Activated naive CD4-positive, alpha-beta T cell treated with anti-CD3 and anti-CD28 coated beads for 36 hours (primary cell): ENCODE results near the gene UBAP1L. TPM values are rescaled to one million over a fixed set of nuclear protein-coding genes. Genes with fewer than 3 reads are reported as not detected.

ENCODE experiments used
- CTCF ChIA-PET: fragments of 350-600 bp; sonication (Branson Sonifier 250); formaldehyde crosslinking; loops from one replicate; lab custom pipeline; 2021; ENCODE audit warnings: antibody characterized with exemption; lab: Charles Lee
- DNase-seq: peaks from one replicate; pipeline ENCODE4 v3.0.0-alpha.2; 2020
- H3K27ac Mint-ChIP-seq: one replicate; pipeline ENCODE4 v1.8.0; 2021; ENCODE audit warnings: mild to moderate bottlenecking, mixed read lengths
- H3K27me3 Mint-ChIP-seq: one replicate; pipeline ENCODE4 v1.8.0; 2021; ENCODE audit warnings: low read depth, mixed read lengths
- H3K36me3 Mint-ChIP-seq: one replicate; pipeline ENCODE4 v1.8.0; 2021; ENCODE audit warnings: low read depth, mixed read lengths
- H3K4me1 Mint-ChIP-seq: one replicate; pipeline ENCODE4 v1.8.0; 2021; ENCODE audit warnings: low read depth, mixed read lengths
- H3K4me3 Mint-ChIP-seq: one replicate; pipeline ENCODE4 v1.8.0; 2021; ENCODE audit warnings: mild to moderate bottlenecking, moderate library complexity, mixed read lengths
- H3K9me3 Mint-ChIP-seq: one replicate; pipeline ENCODE4 v1.8.0; 2021; ENCODE audit warnings: mixed read lengths
- intact Hi-C: fragments of 100-400 bp; cut with micrococcal nuclease; formaldehyde crosslinking; loops from one replicate; pipeline ENCODE4 v1.15.1; 2023
- total RNA-seq, 2 experiments: library from RNA; stranded (reverse); gene quantifications; one replicate each; pipeline ENCODE4 v1.2.3, GENCODE V29; 2021

UBAP1L gene
- total RNA-seq, 2 experiments from 2014 or later: 1.6 to 1.9 TPM

DNA sequence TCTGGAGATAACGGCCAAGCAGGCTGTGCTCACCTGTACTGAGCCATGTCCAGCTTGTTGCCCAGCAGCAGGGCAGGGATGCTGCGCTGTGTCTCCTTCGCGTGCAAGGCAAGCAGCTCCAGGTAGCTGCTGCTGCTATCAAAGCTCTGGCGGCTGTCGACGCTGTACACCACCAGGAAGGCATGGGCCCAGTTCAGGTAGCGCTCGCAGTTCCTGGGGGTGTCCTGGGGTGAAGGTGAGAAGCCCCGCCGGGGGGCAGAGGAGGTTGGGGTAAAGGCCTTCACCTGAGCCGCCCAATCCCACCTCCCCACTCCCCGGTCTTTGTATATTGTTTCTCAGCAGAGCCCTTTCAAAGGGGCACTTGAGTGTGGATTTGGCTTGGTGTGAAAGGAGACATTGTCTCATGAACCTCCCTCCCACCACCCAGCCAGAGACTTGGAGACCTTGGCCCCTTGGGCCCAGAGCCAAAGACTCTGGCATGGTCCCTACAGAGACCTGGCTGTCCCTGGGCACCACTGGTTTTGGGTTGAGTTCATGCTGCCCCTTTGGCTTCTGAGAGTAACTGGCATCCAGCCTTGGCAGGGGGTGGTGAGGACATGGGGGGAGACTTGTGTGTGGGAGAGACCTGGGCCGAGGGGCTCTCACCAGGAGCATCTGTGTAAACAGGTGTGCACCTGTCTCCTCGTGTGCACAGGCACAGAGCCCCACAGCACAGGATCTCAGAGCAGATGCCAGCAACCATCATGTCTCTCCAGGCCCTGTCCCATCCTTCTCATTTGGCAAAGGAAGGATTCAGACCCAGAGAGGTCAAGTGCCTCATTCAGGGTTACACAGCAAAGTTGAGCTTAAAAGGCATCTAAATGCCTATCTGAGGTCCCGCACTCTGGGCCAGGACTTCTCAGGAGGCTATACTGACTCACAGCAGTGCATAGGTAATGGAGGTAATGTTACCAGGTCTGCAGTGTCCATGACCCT lies 56.3 kb downstream of the UBAP1L start:
- Mint-ChIP-seq H3K4me3 (no peak overlapping the region), H3K27me3 (no peaks in the 10 kb centered on the region), H3K9me3 (no peaks in the 10 kb centered on the region), H3K27ac (no peak overlapping the region), H3K36me3 (no peaks in the 10 kb centered on the region), H3K4me1 (no peaks in the 10 kb centered on the region)
- DNase-seq: no peak
- intact Hi-C loops: no loop called here
- CTCF ChIA-PET: no interaction called here

DNA sequence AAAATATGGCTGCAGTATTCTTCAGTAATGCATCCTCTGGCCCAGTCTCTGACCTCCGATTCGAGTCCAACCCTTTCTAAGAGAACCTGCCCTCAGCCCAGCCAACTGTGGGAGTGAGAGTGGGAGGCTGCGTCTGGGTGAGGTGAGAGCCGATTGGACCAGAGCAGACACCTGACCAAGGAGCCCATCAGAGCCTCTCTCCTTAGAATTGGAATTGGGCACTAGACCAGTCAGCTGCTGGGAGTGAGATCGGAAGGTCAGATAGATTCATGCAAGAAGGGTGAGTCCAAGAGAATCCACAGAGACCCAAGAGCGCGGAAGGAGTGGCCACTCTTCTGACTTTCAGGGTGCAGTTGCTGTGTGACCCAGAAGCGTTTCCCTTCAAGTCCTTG lies 57.5 kb downstream of the UBAP1L start:
- no peak overlapping the region for H3K4me3 Mint-ChIP-seq
- no peaks in the 10 kb centered on the region for H3K9me3 Mint-ChIP-seq
- H3K27me3 Mint-ChIP-seq: no peaks in the 10 kb centered on the region
- no peaks in the 10 kb centered on the region for H3K4me1 Mint-ChIP-seq
- CTCF ChIA-PET: no interaction called here
- no peak for DNase-seq
- H3K27ac Mint-ChIP-seq: no peak overlapping the region
- intact Hi-C loops: no loop called here
- no peaks in the 10 kb centered on the region for H3K36me3 Mint-ChIP-seq

DNA sequence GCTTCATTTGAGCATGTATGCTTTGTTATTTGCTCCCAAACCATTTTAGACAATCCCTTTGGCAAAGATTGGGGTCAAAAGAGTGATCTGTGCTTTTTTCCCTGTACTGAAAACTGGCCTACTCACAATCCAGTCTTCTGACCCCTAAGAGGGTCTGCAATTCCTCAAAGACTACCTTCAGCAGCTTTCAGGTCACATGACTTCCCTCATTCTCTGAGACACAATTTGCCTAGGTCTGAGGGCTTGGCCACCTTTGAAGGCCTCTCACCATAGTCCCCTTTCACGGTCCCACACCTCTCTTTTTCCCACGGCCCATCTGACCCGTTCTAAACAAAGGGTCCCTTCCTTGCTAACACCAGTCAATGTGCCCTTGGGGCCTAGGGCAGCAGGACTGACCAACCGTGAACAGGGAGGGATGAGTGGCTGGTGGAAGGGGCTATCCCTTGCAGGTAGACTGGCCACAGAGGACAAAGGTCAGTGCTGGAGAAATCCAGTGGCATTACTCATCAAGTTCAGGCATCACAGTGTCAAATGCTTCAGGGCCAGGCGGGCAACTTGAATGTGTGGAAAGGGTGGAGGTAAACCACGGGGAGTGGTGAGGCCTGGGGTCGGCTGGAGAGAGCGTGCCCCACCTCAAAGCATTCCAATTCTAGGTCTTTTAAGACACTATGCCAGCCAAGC lies 58.0 kb downstream of the UBAP1L start:
- intact Hi-C loops: no loop called here
- no peak overlapping the region for H3K27ac Mint-ChIP-seq
- no peak for DNase-seq
- H3K4me3 Mint-ChIP-seq: no peak overlapping the region
- H3K36me3 Mint-ChIP-seq: no peaks in the 10 kb centered on the region
- CTCF ChIA-PET: interaction anchor here (0.6 to 2.1 kb wide), 5 partner anchors 12 to 248 kb away, joined by 4 to 8 read pairs (median 5); partner anchors contain the start of gene SLC51B
- no peaks in the 10 kb centered on the region for H3K9me3 Mint-ChIP-seq
- H3K27me3 Mint-ChIP-seq: no peaks in the 10 kb centered on the region
- H3K4me1 Mint-ChIP-seq: no peaks in the 10 kb centered on the region

DNA sequence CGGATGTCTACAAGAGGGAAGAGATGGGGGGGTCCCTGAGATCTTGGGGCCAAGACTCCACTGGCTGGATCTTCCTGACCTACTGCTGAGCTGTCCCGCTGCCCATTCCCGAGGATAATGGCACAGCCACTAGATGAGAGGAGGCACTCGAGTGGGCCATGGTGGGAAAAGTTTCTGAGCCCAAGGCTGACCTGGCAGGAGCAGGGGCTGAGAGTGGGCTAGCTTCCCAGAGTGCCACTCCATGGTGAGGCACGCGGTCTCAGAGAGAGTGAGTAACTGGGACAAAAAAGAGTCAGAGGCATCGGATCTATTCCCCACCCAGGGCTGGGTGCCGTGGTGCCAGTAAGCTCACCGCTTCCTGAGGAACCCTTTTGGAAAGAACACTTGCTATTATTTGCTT lies 58.9 kb downstream of the UBAP1L start:
- no peak overlapping the region for H3K4me3 Mint-ChIP-seq
- no peaks in the 10 kb centered on the region for H3K36me3 Mint-ChIP-seq
- H3K27me3 Mint-ChIP-seq: no peaks in the 10 kb centered on the region
- no peak for DNase-seq
- CTCF ChIA-PET: interaction anchor here (0.6 to 2.6 kb wide), 9 partner anchors 8 to 249 kb away, joined by 3 to 13 read pairs (median 5); partner anchors contain the start of gene SLC51B
- intact Hi-C loops: no loop called here
- no peak overlapping the region for H3K27ac Mint-ChIP-seq
- no peaks in the 10 kb centered on the region for H3K4me1 Mint-ChIP-seq
- no peaks in the 10 kb centered on the region for H3K9me3 Mint-ChIP-seq

DNA sequence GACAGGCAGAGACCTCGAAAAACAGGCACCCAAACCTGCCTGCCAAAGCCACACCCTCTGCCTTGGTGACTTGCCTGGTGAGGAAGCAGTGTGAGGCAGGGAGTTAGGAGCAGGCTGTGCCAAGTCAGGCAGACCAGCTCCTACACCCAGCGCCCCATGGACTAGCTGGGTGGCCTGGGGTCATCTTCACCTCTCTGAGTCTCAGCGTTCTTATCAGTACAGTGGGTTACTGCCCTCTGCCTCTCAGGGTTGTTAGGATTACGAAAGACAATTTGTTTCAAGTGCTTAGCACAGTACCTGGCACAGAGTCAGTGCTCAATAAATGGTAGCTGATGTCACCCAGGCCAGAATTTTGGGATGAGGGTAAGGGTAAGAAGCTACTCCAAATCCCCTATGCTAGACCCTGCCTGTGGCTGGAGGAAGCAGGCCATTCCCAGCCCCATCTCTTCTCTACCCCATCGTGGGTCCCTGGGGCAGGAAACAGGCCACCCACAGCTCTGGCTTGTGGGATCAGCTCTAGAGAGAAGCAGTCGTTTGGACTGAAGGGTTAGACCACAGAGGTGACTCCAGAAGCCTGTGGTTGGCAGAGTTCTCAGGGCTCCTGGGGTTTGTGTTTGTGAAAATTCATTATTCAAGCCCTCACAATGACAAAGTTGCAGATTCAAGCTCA lies 59.7 kb downstream of the UBAP1L start:
- Mint-ChIP-seq H3K4me1 (peaks cover under 1% of the 10 kb centered on the region), H3K36me3 (no peaks in the 10 kb centered on the region), H3K27ac (no peak overlapping the region), H3K4me3 (no peak overlapping the region), H3K9me3 (no peaks in the 10 kb centered on the region), H3K27me3 (no peaks in the 10 kb centered on the region)
- no peak for DNase-seq
- intact Hi-C loops: no loop called here
- CTCF ChIA-PET: interaction anchor here (0.6 to 2.6 kb wide), 11 partner anchors 9 to 245 kb away, joined by 3 to 13 read pairs (median 5); partner anchors contain the start of gene SLC51B

DNA sequence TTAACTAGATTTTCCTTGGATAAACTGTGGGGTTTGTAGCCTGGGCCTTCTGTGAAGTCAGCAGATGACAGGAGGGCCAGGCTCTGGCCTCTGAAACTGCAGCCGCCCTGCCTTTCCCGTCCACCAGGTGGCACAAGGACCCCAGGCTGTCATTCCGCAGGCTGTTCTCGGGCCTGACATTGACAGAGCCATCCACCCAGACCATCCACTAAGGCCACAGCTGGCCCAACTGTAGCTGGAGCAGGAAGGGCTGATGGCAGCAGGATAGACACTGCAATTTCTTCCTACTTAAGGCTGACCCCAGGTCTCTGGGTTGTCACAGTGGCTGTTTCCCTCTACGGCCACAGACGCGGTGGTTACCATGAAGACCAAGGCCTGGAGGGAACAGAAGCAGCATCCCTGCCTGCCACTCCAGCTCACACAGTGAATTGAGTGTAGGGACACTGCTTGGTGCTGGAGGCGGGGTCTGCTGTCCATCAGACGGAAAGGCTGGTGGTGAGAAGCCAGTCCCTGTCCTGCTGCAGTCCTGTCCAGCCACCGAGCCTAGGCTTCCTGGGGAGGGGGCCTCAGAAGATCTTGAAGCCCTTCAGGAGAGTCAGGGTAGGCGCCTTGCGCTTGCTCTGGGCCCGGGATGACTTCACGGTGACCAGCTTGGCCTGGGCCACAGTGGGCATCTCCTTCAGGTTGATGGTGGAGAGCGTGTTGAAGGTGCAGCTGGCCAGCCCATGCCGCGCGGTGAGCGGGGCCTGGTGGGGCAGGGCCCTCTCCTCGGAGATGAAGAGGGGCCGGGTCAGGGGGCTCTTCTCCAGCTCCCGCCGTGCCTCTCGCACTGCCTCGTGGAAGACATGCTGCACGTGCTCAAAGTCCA lies 60.4 kb downstream of the UBAP1L start:
- H3K4me3 Mint-ChIP-seq: no peak overlapping the region
- peaks cover 8% of the 10 kb centered on the region for H3K4me1 Mint-ChIP-seq
- intact Hi-C loops: loop anchor here (1.0 kb wide), 3 partner anchors 24 to 243 kb away; no protein-coding TSS in a partner anchor
- H3K36me3 Mint-ChIP-seq: no peaks in the 10 kb centered on the region
- no peak overlapping the region for H3K27ac Mint-ChIP-seq
- CTCF ChIA-PET: interaction anchor here (0.6 to 2.6 kb wide), 9 partner anchors 13 to 245 kb away, joined by 3 to 13 read pairs (median 5); no protein-coding TSS in a partner anchor
- H3K27me3 Mint-ChIP-seq: no peaks in the 10 kb centered on the region
- peak; percentile 71 for DNase-seq
- H3K9me3 Mint-ChIP-seq: no peaks in the 10 kb centered on the region

DNA sequence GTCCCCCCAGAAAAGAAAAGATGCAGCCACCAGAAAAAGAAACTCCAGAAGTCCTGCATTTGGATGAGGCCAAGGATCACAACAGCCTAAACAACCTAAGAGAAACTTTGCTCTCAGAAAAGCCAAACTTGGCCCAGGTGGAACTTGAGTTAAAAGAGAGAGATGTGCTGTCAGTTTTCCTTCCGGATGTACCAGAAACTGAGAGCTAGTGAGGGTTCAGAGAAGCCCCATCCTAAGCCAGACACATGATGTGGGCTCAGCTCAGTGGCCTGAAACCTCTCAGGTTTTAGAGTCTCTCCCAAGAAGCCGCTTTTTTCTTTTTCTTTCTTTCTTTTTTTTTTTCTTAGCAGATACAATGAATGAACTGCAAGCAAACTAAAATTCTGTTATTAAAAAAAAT lies 62.0 kb downstream of the UBAP1L start:
- Mint-ChIP-seq H3K4me3 (no peak overlapping the region), H3K27me3 (no peaks in the 10 kb centered on the region), H3K27ac (no peak overlapping the region), H3K4me1 (peaks cover 13% of the 10 kb centered on the region), H3K36me3 (no peaks in the 10 kb centered on the region), H3K9me3 (no peaks in the 10 kb centered on the region)
- CTCF ChIA-PET: interaction anchor here (0.6 to 3.5 kb wide), 9 partner anchors 11 to 459 kb away, joined by 3 to 10 read pairs (median 3); no protein-coding TSS in a partner anchor
- no peak for DNase-seq
- intact Hi-C loops: no loop called here

DNA sequence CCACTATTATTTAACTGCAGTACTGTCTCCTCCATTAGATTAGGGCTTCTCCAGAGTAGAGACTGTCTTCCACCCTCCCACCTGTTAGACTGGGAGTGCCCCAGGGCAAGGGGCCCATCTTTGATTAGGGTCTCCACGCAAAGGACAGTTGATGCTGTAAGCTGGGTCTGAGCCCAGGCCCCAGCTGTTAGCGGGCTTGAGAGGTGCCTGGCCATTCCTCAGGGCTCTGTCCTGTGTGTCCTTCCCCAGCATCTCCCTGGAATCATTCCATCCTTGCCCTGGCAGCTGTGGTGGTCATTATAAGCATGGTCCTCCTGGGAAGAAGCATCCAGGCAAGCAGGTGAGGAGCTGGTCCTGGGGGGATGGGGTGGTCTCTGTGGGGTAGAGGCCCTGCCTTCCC lies 63.7 kb downstream of the UBAP1L start:
- DNase-seq: no peak
- peaks cover 13% of the 10 kb centered on the region for H3K4me1 Mint-ChIP-seq
- no peak overlapping the region for H3K27ac Mint-ChIP-seq
- CTCF ChIA-PET: interaction anchor here (0.7 to 3.5 kb wide), 3 partner anchors 35 to 229 kb away, joined by 3 to 10 read pairs (median 3); no protein-coding TSS in a partner anchor
- no peaks in the 10 kb centered on the region for H3K36me3 Mint-ChIP-seq
- no peak overlapping the region for H3K4me3 Mint-ChIP-seq
- no peaks in the 10 kb centered on the region for H3K9me3 Mint-ChIP-seq
- H3K27me3 Mint-ChIP-seq: no peaks in the 10 kb centered on the region
- intact Hi-C loops: no loop called here

DNA sequence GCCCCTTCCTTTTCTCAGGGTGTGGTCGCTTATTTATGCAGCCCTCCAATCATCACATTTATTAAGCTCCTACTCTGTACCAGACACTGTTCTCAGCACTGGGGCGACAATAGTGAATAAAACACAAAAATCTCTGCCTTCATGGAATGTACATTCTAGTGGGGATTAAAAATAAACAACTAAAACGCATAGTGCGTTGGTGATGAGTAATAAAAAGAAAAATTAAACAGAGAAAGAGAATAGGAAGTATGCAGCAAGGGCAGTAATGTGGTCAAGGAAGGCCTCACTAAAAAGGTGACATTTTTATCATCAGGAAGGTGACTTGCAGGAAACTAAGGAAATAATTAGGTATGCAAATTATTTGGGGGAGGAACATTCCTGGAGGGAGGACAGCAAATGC lies 64.7 kb downstream of the UBAP1L start:
- CTCF ChIA-PET: interaction anchor here (3.5 kb wide), 1 partner anchor 51 kb away, joined by 10 read pairs; no protein-coding TSS in a partner anchor
- H3K4me3 Mint-ChIP-seq: no peak overlapping the region

DNA sequence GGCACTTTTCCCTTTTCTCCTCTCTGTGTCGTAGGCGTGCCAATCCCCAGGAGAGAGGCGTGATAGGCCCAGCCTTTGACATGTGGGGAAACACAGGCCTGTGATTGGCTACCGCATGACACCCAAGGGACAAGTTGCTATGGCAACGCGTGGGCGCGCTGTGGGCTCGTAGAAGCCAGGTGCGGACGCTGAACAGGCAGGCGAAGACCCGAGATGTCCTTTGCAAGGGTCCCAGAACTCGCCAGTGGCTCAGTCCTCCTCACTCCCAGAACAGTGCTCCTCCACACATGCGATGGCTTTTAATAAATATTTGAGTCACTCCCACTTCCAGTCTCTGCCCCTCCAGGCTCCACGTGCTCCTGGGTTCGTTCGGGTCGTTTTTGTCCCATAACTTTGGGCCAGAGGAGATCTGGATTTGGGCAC lies 65.6 kb downstream of the UBAP1L start:
- Mint-ChIP-seq H3K9me3 (no peaks in the 10 kb centered on the region), H3K36me3 (no peaks in the 10 kb centered on the region), H3K4me3 (peak overlapping the region; percentile 54), H3K27me3 (no peaks in the 10 kb centered on the region), H3K27ac (no peak overlapping the region), H3K4me1 (peaks cover 13% of the 10 kb centered on the region)
- DNase-seq: peak; percentile 88
- CTCF ChIA-PET: interaction anchor here (0.7 to 0.9 kb wide), 2 partner anchors 10 to 24 kb away, joined by 3 read pairs; no protein-coding TSS in a partner anchor
- intact Hi-C loops: no loop called here

More for the DNA sequence above, 64.7 kb downstream of the UBAP1L start:
- H3K27me3 Mint-ChIP-seq: no peaks in the 10 kb centered on the region
- intact Hi-C loops: no loop called here
- no peaks in the 10 kb centered on the region for H3K9me3 Mint-ChIP-seq
- no peaks in the 10 kb centered on the region for H3K36me3 Mint-ChIP-seq
- H3K27ac Mint-ChIP-seq: no peak overlapping the region
- DNase-seq: no peak
- H3K4me1 Mint-ChIP-seq: peaks cover 13% of the 10 kb centered on the region

DNA sequence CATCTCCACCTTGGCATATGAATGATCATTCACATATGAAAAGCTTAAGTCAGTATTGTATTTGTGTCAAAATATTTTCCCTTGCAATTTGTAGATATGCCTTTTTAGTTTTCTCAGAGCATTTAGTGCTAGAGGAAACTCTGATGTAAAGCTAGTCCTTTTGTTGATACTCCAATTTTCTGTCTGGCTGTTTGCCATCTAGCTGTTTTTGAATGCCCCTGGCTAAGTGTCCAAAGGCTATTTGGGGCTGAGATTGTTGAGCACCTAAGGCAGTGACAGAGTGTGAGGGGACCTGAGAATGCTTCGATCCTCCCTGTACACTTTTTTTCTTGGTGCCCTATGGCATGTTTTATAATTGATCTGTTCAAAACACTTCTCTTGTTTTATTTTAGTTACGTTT lies 66.8 kb downstream of the UBAP1L start:
- intact Hi-C loops: no loop called here
- Mint-ChIP-seq H3K9me3 (no peaks in the 10 kb centered on the region), H3K4me3 (no peak overlapping the region)

More for the DNA sequence above, 66.8 kb downstream of the UBAP1L start:
- Mint-ChIP-seq H3K27ac (no peak overlapping the region), H3K36me3 (no peaks in the 10 kb centered on the region), H3K27me3 (no peaks in the 10 kb centered on the region), H3K4me1 (peaks cover 16% of the 10 kb centered on the region)
- no peak for DNase-seq
- CTCF ChIA-PET: interaction anchor here (1.1 kb wide), 1 partner anchor 14 kb away, joined by 6 read pairs; no protein-coding TSS in a partner anchor
